ENCODE measurements around the gene IGF2BP2.

Gene IGF2BP2

DNA sequence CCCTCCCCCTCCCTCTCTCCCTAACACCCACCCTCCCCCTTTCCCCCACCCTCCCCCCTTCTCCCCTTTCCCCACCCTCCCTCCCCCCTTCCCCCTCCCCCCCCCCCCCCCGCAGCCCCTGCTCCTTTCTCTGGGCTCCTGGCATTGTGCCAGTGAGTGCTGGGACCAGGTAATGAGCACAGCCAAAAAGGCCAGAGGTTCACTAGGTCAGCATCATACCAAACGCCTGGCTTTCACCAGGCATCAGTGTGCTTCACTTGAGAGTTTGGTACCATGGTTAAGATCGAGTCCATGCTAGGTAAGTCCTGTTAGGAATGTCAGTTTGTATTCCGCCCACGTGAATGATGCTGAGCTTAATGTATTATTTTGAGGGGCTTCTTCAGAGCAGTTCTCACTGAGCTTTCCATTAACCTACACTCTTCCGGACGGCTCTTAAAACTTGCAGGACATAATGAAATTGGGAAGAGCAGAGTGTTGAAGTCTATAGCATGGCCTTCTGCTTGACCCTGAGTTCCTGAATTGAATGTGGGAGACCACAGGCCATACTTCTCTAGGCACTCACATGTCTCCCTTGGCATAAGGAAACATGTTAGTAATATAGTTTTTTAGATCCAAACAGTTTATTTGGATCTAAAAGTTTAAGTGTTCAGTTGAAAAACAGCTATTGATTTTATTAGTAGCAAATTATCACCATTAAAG is 193.2 kb downstream of the IGF2BP2 start:
- no peak for TF ChIP-seq CTCF (IDR thresholded peaks at IDR 0.05; ENCODE audit: extremely low read depth, missing control alignments)
- no peak for DNase-seq (ENCODE audit: low spot score)

- no peak for TF ChIP-seq CTCF (IDR thresholded peaks at IDR 0.05; ENCODE audit: extremely low read depth, missing control alignments)
- DNase-seq (ENCODE audit: low spot score), result no peak
These were observed 193.7 kb downstream of the IGF2BP2 start for GRCh38 chr3:185631108-185631507.

GRCh38 chr3:185630182-185630622 is 194.6 kb downstream of the IGF2BP2 start:
- no peak for TF ChIP-seq CTCF (IDR thresholded peaks at IDR 0.05; ENCODE audit: extremely low read depth, missing control alignments)
- no peak for DNase-seq (ENCODE audit: low spot score)

DNA sequence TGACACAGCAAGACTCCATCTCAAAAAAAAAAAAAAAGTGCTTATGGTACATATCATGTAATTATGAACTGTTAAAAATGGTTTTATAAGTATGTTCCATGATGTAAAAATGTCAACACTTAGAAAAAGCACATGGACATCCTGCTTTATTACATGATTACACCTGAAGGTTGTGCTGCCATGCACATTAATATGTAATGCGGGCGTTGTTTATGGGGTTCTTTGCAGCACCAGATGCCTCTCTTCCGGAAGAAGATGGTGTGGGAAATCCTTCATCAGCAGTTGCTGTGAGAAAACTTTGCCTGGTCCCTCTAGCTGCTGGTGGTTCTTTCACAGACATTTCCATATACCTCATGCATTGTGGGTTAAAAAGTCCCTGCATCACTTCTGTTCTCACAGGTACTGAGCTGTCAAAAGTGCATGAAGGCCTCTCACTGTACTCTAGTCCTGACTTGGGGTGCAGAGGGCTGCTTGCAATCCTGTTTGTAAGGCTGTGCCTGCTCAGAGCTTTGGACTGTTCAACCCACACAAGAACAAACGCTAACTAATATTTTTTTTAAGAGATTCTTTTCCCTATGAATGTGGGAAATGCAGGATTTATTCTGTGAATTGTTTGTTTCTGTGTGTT is 195.2 kb downstream of the IGF2BP2 start:
- TF ChIP-seq CTCF (IDR thresholded peaks at IDR 0.05; ENCODE audit: extremely low read depth, missing control alignments), result no peak
- peak; percentile 44 for DNase-seq (ENCODE audit: low spot score)

DNA sequence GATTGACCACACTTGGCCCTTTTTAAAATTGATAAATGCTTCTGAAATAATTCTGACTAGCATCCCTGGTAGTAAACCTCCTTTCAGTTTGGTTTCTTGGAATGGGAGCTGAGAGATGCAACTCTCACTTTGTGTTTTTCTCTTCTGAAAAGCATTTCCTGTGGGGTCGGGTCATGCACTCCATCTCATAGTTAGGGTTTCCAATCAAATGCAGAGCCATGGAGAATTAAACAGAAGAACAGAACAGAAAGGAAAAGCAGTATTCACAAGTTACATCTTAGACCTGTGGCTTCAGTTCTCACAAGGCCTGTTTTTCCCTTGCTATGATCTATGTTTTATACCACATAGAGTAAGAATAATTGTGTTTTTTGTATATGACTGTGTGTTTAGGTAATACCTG is 199.1 kb downstream of the IGF2BP2 start:
- no peak for TF ChIP-seq CTCF (IDR thresholded peaks at IDR 0.05; ENCODE audit: extremely low read depth, missing control alignments)

GRCh38 chr3:185623939-185624665 is 200.7 kb downstream of the IGF2BP2 start:
- no peak for TF ChIP-seq CTCF (IDR thresholded peaks at IDR 0.05; ENCODE audit: extremely low read depth, missing control alignments)
- no peak for DNase-seq (ENCODE audit: low spot score)

More for the DNA sequence above, 199.1 kb downstream of the IGF2BP2 start:
- DNase-seq (ENCODE audit: low spot score), result no peak

DNA sequence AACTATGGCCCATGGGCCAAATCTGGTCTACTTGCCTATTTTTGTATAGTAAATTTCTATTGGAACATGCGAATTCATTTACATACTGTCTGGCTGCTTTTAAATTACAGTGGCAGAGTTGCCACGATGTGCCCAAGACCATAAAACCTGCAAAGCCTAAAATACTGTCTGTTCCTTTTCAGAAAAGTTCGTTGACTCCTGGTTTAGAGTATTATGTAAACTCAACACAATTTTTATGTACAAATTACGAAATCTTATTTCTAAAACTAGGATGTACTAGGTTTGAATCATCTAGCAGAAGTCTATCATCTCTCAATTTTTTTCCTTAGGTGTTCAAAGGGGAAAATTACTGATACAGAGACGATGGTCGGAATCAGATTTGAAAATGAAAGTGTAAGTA is 211.8 kb downstream of the IGF2BP2 start:
- no peak for DNase-seq (ENCODE audit: low spot score)
- no peak for TF ChIP-seq CTCF (IDR thresholded peaks at IDR 0.05; ENCODE audit: extremely low read depth, missing control alignments)

Measured in GM20000 (cell line).